NB4 (cell line): Measurements from ENCODE around the gene ANAPC5.
A peak's percentile ranks its signal among the peaks of the same experiment; 100 is the strongest.

ENCODE experiments used
- DNase-seq: peaks from one replicate; pipeline ENCODE4 v3.0.0; 2010; ENCODE audit warnings: low read depth
- H3K4me3 ChIP-seq: one replicate; pipeline ENCODE4 v1.5.1; 2011; ENCODE audit warnings: mild to moderate bottlenecking, low read depth, low read length, moderate library complexity
- MYC ChIP-seq: IDR thresholded peaks from 2 replicates; pipeline ENCODE4 v1.6.1; 2011; ENCODE audit warnings: low read depth, low read length
- POLR2A ChIP-seq: IDR thresholded peaks from 2 replicates; pipeline ENCODE4 v1.6.1; 2011; ENCODE audit warnings: mild to moderate bottlenecking; ENCODE audit not compliant: insufficient read length; ENCODE audit errors: extremely low read depth
- TF ChIP-seq, protein P1 (sequence below): IDR thresholded peaks from 2 replicates; pipeline ENCODE4 v1.6.1; 2011; ENCODE audit warnings: low read depth, low read length
- TF ChIP-seq, protein P2 (sequence below): IDR thresholded peaks from one replicate; pipeline ENCODE4 v1.5.1; 2012; ENCODE audit warnings: low read depth, low read length

Gene ANAPC5, protein sequence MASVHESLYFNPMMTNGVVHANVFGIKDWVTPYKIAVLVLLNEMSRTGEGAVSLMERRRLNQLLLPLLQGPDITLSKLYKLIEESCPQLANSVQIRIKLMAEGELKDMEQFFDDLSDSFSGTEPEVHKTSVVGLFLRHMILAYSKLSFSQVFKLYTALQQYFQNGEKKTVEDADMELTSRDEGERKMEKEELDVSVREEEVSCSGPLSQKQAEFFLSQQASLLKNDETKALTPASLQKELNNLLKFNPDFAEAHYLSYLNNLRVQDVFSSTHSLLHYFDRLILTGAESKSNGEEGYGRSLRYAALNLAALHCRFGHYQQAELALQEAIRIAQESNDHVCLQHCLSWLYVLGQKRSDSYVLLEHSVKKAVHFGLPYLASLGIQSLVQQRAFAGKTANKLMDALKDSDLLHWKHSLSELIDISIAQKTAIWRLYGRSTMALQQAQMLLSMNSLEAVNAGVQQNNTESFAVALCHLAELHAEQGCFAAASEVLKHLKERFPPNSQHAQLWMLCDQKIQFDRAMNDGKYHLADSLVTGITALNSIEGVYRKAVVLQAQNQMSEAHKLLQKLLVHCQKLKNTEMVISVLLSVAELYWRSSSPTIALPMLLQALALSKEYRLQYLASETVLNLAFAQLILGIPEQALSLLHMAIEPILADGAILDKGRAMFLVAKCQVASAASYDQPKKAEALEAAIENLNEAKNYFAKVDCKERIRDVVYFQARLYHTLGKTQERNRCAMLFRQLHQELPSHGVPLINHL

DNA sequence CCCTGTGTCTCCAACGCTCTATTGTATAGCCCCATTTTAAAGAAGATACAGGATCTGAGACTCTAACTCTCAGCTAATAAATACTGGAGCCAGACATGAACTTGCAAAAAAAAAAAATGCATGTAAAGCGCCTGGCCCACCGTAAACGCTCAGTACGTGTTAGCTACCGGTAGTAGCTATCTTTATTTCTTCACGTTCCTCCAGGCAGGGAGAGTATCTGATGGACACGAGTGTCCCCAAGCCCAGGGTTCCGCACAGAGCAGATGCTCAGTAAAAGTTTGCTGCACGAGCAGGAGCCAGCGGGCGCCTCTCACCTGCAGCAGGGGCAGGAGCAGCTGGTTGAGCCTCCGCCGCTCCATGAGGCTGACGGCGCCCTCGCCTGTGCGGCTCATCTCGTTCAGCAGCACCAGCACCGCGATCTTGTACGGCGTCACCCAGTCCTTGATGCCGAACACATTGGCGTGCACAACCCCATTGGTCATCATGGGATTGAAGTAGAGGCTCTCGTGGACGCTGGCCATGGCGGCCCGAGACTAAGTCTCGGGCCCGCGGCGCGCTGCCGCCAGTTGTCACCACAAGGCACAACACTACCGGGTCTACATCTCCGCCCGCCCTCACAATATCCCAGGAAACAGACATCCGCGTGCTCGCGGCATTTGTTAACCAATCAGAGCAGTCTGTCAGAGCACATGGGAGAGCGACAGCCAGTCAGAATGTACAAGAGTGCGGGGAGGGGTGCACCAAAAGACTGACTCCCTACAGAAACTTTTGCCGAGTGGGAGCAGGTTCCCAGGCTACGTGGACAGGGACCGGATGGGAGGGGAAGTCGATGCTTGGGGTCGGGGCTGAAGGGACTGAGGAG, at the start of gene ANAPC5:
ANAPC5 (minus strand) TSS at position 592 of the 862 bp plus-strand sequence; CDS start at position 521, 71 bp downstream.
- TF ChIP-seq MYC (peak; percentile 81; the same call in 1 of the 2 replicates), POLR2A (peak; percentile 98)
- TF ChIP-seq, protein P1, sequence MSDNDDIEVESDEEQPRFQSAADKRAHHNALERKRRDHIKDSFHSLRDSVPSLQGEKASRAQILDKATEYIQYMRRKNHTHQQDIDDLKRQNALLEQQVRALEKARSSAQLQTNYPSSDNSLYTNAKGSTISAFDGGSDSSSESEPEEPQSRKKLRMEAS = peak; percentile 97
- TF ChIP-seq, protein P2, sequence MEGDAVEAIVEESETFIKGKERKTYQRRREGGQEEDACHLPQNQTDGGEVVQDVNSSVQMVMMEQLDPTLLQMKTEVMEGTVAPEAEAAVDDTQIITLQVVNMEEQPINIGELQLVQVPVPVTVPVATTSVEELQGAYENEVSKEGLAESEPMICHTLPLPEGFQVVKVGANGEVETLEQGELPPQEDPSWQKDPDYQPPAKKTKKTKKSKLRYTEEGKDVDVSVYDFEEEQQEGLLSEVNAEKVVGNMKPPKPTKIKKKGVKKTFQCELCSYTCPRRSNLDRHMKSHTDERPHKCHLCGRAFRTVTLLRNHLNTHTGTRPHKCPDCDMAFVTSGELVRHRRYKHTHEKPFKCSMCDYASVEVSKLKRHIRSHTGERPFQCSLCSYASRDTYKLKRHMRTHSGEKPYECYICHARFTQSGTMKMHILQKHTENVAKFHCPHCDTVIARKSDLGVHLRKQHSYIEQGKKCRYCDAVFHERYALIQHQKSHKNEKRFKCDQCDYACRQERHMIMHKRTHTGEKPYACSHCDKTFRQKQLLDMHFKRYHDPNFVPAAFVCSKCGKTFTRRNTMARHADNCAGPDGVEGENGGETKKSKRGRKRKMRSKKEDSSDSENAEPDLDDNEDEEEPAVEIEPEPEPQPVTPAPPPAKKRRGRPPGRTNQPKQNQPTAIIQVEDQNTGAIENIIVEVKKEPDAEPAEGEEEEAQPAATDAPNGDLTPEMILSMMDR = no peak
- DNase-seq = peak; percentile 100
- H3K4me3 ChIP-seq = peak within 1 kb of the TSS; percentile 100

DNA sequence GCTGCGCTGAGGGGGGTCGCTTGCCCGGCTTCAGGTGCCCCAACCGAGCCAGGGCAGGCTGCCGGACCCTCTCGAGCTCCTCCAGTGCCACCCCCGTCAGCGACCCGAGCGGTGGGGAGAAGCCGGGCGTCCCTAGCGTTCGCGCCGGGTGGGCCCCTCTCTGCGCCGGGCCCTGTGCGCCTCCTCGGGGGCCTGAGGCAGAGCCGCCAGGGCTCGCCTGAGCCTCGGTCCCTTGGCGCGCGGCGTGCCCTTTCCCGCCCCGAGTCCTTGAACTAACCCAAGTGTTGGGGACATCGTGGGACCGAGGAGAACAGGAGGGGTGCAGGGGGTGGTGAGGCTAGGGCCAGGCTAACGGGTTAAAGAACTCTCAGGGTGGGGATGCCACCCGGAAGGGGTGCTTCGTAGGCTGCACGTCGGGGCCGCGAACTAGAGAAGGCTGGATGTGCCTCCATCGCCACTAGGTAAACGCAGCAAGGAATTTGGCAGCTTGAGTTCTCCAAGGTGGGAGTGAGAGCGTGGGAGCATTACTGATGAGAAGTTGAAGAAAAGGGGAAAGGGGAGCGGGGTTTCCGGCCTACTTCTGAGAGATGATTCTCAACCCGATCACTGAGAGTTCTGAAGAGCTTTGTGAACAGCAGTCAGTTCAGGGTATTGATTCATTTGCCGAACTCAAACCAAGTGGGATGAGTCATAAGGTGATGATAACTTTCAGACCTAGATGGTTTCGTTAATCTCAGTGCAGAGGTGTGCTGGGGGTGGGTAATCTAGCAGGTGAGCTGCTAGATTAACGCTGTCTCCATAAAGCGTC, 48.3 kb upstream of the ANAPC5 start:
- H3K4me3 ChIP-seq = peak overlapping the region; percentile 86
- TF ChIP-seq, protein P1 = 0 out of 2 replicates have a peak, but pooled peaks have one; percentile 42
- TF ChIP-seq, protein P2 = no peak
- TF ChIP-seq MYC (peak; percentile 5; the same call in 1 of the 2 replicates), POLR2A (no peak)
- peak; percentile 69 for DNase-seq

DNA sequence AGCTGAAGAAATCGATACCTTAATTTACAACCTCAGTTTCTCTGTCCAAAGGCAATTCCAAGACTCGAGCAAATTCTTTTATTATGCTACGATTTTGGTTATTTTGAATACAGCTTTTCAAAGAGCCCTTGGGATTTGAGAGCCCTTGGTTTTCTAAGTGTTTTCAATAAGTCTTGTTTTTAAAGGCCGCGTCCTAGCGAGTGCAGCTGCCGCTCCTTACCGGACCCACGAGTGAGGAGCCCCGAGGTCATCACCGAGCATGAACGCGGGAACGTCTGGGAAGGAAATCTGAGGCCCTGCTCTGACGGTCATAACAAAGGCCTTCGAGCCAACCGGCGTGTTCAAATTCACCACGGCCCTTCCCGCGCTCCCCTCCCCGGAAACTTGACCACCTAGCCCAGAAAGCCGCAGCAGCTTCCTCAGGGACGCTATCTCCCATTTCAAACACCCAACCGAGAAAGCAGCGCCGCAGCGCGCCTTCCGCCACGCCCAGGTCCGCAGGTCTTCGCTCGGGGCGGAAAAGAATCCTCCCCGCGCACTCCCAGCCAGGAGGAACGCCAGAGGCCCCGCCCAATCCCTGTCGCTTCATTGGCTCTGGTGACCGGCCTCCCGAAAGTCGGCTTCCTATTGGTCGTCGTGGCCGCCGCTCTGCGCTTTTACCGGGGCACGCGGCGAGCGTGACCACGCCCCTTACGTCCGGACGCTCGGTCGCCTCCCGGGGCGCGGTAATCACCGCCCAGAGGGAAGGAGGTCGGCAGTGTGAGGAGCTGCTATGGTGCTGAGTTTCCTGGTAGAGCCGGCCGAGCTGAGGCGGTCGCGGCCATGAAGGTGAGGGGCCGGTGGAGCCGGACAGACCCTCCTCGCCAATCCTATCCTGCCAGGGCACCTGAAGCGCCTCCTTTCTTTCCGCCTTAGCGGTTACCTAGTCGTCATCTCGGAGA, 47.5 kb upstream of the ANAPC5 start, which contains the start of gene RNF34:
RNF34 (plus strand) TSS at position 728 of the 941 bp plus-strand sequence; CDS start at position 823, 95 bp downstream.
- peak within 1 kb of the TSS; percentile 86 for H3K4me3 ChIP-seq
- peak; percentile 100 for DNase-seq
- peak; percentile 99 for TF ChIP-seq POLR2A
- TF ChIP-seq, protein P2 = no peak
- TF ChIP-seq, protein P1 = peak; percentile 68; the same call in 1 of the 2 replicates
- peak; percentile 83 for TF ChIP-seq MYC

DNA sequence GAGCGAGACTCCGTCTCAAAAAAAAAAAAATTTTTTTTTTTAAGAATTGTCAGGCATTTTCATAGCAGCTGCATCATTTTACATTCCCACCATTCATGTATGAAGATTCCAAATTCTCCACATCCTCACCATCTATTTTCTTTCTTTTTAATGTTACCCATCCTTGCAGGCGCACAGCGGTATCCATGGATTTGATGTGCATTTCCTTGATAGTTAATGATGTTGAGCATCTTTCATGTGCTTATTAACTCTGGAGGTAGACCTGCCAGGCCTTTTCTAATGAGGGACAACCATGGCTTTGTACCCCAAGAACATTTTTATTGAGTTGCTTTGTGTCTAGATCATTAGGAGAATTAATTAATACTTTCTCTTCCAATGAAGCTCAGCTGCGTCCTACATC, 46.1 kb upstream of the ANAPC5 start:
- DNase-seq = no peak
- H3K4me3 ChIP-seq = peak overlapping the region; percentile 71
- TF ChIP-seq POLR2A (no peak), MYC (no peak)
- TF ChIP-seq, protein P1 = no peak
- TF ChIP-seq, protein P2 = no peak
